ENCODE results near the gene ANKRD6.

The ANKRD6 gene

DNA sequence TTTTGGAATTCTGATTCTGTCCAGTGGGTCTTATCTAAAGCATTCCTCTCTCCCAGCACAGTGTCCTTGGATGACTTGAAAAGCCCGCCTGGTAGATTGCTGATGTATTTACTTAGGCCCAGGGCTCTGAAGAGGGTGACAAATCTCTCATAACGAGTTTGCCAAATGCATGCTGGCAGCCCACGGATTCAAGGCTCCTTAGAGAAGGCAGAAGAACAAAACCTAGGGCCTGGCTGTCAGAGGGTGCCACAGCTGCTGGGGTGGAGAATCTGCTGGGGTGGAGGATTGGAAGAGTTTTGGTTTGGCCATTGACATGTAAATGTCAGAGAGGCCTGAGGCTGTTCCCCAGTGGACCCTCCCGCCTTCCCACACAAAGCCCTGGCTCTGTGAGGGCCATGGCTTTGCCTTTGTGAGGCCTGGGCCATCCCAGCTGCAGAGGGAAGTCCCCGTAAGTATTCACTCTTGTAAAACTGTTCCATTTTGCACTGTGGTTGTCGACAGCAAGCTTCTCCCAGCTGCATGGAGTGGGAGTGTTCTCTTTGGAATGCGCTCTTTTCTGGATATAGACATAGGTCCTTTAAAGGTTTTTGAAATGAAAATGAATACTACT lies 50.3 kb downstream of the ANKRD6 start:
- no peak for DNase-seq
- H3K36me3 ChIP-seq (ENCODE audit: control insufficient read depth, insufficient read depth, low read length), result no peaks in the 10 kb centered on the region
- H3K27ac ChIP-seq (ENCODE audit: insufficient read depth, low read length, poor library complexity, severe bottlenecking), result no peak overlapping the region

DNA sequence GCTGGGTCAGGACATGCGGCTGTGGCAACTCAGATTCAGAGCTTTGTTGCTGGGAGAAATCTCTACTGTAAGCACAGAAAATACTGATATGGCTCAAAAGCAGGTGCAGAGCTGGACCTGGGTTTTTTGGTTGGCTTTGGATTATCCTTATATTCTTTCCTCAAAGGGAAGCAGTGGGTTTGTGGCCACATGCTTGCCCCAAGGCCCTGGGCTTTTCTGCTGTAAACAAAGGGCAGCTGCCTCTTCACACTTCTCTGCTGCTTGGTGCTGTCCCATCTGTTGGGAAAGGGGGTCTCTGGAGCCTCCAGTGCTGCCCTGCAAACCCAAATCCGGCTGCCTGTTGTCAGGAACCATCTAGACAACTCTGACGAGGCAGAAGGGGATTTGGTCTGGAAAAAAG lies 52.4 kb downstream of the ANKRD6 start:
- H3K9me3 ChIP-seq (ENCODE audit: control insufficient read depth, low read length), result no peaks in the 10 kb centered on the region
- H3K27me3 ChIP-seq (replicated peaks; ENCODE audit: control insufficient read depth, insufficient read depth, low read length, poor library complexity, severe bottlenecking), result no peaks in the 10 kb centered on the region
- H3K36me3 ChIP-seq (ENCODE audit: control insufficient read depth, insufficient read depth, low read length), result no peaks in the 10 kb centered on the region
- H3K4me3 ChIP-seq (ENCODE audit: insufficient read depth, low read depth, low read length, poor library complexity, severe bottlenecking), result no peak overlapping the region
- DNase-seq, result no peak
- no peak overlapping the region for H3K27ac ChIP-seq (ENCODE audit: insufficient read depth, low read length, poor library complexity, severe bottlenecking)
- H3K4me1 ChIP-seq (ENCODE audit: control insufficient read depth, insufficient read depth, low read length, poor library complexity, severe bottlenecking), result no peaks in the 10 kb centered on the region

More for the DNA sequence above, 50.3 kb downstream of the ANKRD6 start:
- Histone ChIP-seq H3K9me3 (ENCODE audit: control insufficient read depth, low read length) (no peaks in the 10 kb centered on the region), H3K4me3 (ENCODE audit: insufficient read depth, low read depth, low read length, poor library complexity, severe bottlenecking) (no peak overlapping the region), H3K4me1 (ENCODE audit: control insufficient read depth, insufficient read depth, low read length, poor library complexity, severe bottlenecking) (no peaks in the 10 kb centered on the region), H3K27me3 (replicated peaks; ENCODE audit: control insufficient read depth, insufficient read depth, low read length, poor library complexity, severe bottlenecking) (no peaks in the 10 kb centered on the region)

DNA sequence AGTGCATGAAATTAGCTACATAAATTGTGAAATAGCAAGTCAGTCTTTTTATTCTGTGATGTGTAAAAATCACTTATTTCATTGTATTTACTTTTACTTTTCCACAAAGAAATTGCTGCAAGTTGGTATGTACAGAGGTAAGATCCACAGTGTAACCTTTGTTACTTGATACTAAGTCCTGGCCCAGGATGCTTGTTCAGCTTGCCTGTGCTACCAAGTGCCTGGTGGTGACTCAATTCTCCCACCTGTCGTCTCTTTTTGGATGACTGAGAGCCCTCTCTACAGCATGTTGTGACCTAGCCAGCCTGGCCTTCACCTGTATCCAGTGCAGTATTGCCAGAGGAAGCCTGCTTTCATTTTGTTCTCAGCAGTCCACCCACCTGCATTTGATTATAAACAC lies 54.9 kb downstream of the ANKRD6 start:
- no peaks in the 10 kb centered on the region for H3K27me3 ChIP-seq (replicated peaks; ENCODE audit: control insufficient read depth, insufficient read depth, low read length, poor library complexity, severe bottlenecking)
- H3K27ac ChIP-seq (ENCODE audit: insufficient read depth, low read length, poor library complexity, severe bottlenecking), result no peak overlapping the region
- H3K9me3 ChIP-seq (ENCODE audit: control insufficient read depth, low read length), result no peaks in the 10 kb centered on the region
- H3K4me1 ChIP-seq (ENCODE audit: control insufficient read depth, insufficient read depth, low read length, poor library complexity, severe bottlenecking), result no peaks in the 10 kb centered on the region
- DNase-seq, result no peak
- no peak overlapping the region for H3K4me3 ChIP-seq (ENCODE audit: insufficient read depth, low read depth, low read length, poor library complexity, severe bottlenecking)
- no peaks in the 10 kb centered on the region for H3K36me3 ChIP-seq (ENCODE audit: control insufficient read depth, insufficient read depth, low read length)

DNA sequence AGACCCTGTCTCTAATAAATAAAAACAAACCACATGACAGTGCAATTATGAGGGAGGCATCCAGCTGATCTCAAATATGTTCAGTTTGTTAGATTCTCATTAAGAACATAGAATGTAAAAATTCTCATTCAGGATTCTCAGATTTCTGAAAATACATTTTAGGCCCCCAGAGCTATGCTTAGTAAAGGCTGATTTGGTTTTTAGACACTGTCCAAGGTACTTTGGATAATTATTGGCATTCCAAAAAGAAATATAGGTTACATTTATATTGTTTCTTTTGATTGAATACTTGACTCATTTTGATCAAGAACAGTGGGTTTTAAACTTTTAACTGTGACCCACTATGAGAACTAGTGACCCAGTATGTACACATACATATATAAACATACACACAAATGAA lies 55.5 kb downstream of the ANKRD6 start:
- Histone ChIP-seq H3K27ac (ENCODE audit: insufficient read depth, low read length, poor library complexity, severe bottlenecking) (no peak overlapping the region), H3K4me1 (ENCODE audit: control insufficient read depth, insufficient read depth, low read length, poor library complexity, severe bottlenecking) (no peaks in the 10 kb centered on the region), H3K36me3 (ENCODE audit: control insufficient read depth, insufficient read depth, low read length) (no peaks in the 10 kb centered on the region)

DNA sequence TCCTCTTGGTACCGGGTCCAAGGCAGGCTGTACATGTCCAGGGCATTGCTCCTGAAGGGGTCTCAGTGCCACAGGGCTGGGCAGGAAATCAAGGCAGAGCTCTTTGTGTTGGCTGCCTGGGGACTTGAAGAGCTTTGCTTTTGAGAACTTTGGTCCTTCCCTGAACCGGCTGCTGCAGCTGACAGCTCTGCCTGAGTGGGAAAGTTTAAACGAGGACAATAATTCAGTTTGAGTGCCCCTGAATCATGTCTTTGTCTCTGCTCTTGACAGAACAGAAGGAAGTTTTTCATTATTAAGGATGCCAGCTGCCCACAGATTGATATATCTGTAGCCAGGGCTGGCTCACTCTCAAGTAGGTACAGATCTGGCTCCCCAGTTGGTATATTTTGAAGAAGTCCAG lies 56.1 kb downstream of the ANKRD6 start:
- DNase-seq, result no peak
- no peaks in the 10 kb centered on the region for H3K36me3 ChIP-seq (ENCODE audit: control insufficient read depth, insufficient read depth, low read length)
- no peak overlapping the region for H3K4me3 ChIP-seq (ENCODE audit: insufficient read depth, low read depth, low read length, poor library complexity, severe bottlenecking)
- no peak overlapping the region for H3K27ac ChIP-seq (ENCODE audit: insufficient read depth, low read length, poor library complexity, severe bottlenecking)
- no peaks in the 10 kb centered on the region for H3K4me1 ChIP-seq (ENCODE audit: control insufficient read depth, insufficient read depth, low read length, poor library complexity, severe bottlenecking)
- no peaks in the 10 kb centered on the region for H3K9me3 ChIP-seq (ENCODE audit: control insufficient read depth, low read length)
- H3K27me3 ChIP-seq (replicated peaks; ENCODE audit: control insufficient read depth, insufficient read depth, low read length, poor library complexity, severe bottlenecking), result no peaks in the 10 kb centered on the region

More for the DNA sequence above, 55.5 kb downstream of the ANKRD6 start:
- H3K4me3 ChIP-seq (ENCODE audit: insufficient read depth, low read depth, low read length, poor library complexity, severe bottlenecking), result no peak overlapping the region
- no peak for DNase-seq
- H3K9me3 ChIP-seq (ENCODE audit: control insufficient read depth, low read length), result no peaks in the 10 kb centered on the region
- H3K27me3 ChIP-seq (replicated peaks; ENCODE audit: control insufficient read depth, insufficient read depth, low read length, poor library complexity, severe bottlenecking), result no peaks in the 10 kb centered on the region

DNA sequence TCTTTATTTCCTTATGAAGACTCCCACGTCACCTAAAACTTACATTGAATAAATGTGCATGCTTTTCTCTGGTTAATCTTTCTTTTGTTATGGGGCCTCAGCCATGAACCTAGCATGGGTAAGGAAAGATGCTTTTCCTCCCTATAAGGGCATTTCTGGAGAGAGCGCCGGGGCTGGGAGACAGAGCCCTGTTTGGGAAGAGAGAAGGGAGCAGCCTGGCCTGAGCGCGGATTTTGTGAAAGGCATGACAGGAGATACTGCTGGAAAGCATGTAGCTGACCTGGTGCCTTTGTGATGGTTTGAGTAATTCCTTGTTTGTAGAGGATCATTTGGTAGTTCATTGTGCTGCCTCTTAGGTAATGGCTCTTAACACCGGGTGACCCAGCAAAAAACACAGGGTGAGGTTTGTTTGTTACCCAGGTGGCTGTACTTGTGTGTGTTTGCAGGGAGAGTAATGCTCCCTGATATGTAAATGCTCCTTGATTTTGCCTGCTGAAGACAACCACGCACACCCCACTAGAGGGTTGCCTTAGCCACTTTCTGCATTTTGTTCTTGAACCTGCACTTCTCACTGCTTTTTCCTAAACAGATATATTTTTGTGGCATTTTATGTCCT lies 59.2 kb downstream of the ANKRD6 start:
- Histone ChIP-seq H3K4me1 (ENCODE audit: control insufficient read depth, insufficient read depth, low read length, poor library complexity, severe bottlenecking) (no peaks in the 10 kb centered on the region), H3K27me3 (replicated peaks; ENCODE audit: control insufficient read depth, insufficient read depth, low read length, poor library complexity, severe bottlenecking) (no peaks in the 10 kb centered on the region), H3K4me3 (ENCODE audit: insufficient read depth, low read depth, low read length, poor library complexity, severe bottlenecking) (no peak overlapping the region), H3K27ac (ENCODE audit: insufficient read depth, low read length, poor library complexity, severe bottlenecking) (no peak overlapping the region), H3K36me3 (ENCODE audit: control insufficient read depth, insufficient read depth, low read length) (no peaks in the 10 kb centered on the region), H3K9me3 (ENCODE audit: control insufficient read depth, low read length) (no peaks in the 10 kb centered on the region)
- DNase-seq, result no peak

DNA sequence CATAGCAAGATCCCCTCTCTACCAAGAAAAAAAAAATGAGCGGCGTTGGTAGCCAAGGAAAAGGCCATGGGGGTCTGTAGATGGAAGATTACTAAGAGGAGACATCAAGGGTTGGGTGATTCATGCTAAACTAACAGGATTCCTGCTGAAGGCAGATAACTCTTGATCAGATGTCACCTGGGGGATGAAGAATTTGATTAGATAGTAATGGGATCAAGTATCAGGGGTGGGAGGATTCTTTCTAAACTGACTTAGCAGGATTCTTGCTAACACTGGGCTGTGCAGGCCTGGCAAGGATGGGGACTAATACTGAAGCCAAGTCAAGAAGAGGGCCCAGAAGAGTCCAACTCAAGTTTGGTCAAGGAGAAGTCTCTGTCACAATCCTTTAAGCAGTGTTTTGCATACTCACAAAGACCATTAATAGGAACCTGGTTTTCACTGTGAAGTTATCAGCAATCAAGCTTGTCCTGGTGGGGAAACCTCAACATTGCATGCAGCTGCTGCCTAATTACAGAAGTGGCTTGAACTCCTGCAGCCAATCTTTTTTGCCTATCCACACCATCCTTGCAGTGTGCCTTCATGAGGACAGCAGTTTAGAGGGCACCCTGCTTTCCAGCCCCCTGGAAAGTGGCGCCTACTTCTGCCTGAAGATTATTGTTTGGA lies 61.3 kb downstream of the ANKRD6 start:
- Histone ChIP-seq H3K4me3 (ENCODE audit: insufficient read depth, low read depth, low read length, poor library complexity, severe bottlenecking) (no peak overlapping the region), H3K27ac (ENCODE audit: insufficient read depth, low read length, poor library complexity, severe bottlenecking) (no peak overlapping the region), H3K27me3 (replicated peaks; ENCODE audit: control insufficient read depth, insufficient read depth, low read length, poor library complexity, severe bottlenecking) (no peaks in the 10 kb centered on the region), H3K4me1 (ENCODE audit: control insufficient read depth, insufficient read depth, low read length, poor library complexity, severe bottlenecking) (no peaks in the 10 kb centered on the region), H3K9me3 (ENCODE audit: control insufficient read depth, low read length) (no peaks in the 10 kb centered on the region), H3K36me3 (ENCODE audit: control insufficient read depth, insufficient read depth, low read length) (no peaks in the 10 kb centered on the region)
- no peak for DNase-seq

DNA sequence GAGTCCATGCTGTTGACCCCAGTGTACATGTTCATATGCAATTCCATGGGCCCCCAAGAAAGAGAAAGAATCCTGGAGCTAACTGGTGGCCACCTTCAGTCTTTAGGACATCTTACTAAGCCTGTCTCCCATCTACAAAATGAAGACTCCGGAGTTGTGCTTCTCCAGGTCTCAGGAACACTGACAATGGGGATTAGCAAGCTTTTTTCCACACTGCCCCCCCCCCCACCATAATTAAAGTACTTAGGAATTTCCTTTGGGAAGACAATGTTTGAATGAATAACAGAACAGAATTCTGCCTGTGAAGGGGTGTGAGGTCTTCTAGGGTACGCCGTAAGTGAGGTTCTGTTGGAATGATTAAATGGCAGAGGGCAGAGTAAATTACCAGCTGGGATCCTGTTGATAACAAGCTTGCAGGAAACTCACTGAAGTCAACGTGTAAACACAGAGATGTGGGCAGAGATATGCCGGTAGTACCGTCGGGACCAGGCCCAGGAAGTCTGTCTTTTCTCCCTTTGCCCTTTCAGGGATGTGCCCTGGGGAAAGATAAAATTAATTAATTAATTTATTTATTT lies 63.1 kb downstream of the ANKRD6 start:
- DNase-seq, result no peak
- H3K36me3 ChIP-seq (ENCODE audit: control insufficient read depth, insufficient read depth, low read length), result no peaks in the 10 kb centered on the region
- H3K27me3 ChIP-seq (replicated peaks; ENCODE audit: control insufficient read depth, insufficient read depth, low read length, poor library complexity, severe bottlenecking), result no peaks in the 10 kb centered on the region
- H3K4me1 ChIP-seq (ENCODE audit: control insufficient read depth, insufficient read depth, low read length, poor library complexity, severe bottlenecking), result no peaks in the 10 kb centered on the region
- H3K27ac ChIP-seq (ENCODE audit: insufficient read depth, low read length, poor library complexity, severe bottlenecking), result no peak overlapping the region
- H3K9me3 ChIP-seq (ENCODE audit: control insufficient read depth, low read length), result no peaks in the 10 kb centered on the region
- no peak overlapping the region for H3K4me3 ChIP-seq (ENCODE audit: insufficient read depth, low read depth, low read length, poor library complexity, severe bottlenecking)

DNA sequence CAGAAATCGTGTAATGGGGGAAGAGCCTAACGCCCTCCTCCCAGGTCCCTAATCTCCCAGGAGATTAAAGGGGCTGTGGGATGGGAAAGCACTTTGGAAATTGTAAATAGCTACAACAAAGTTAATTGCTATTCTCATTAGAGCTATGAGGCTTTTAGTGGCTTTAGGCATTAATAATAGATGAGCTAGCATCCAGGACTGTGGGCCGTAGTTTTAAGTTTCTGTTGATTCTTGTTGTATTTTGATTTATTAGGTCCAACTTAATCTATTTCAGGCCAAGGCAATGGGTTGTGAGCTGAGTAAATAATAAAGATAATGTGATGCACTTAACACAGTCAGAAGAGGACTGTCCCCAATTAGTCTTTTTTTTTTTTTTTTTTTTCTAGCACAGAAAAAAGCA lies 67.7 kb downstream of the ANKRD6 start:
- Histone ChIP-seq H3K4me1 (ENCODE audit: control insufficient read depth, insufficient read depth, low read length, poor library complexity, severe bottlenecking) (no peaks in the 10 kb centered on the region), H3K27me3 (replicated peaks; ENCODE audit: control insufficient read depth, insufficient read depth, low read length, poor library complexity, severe bottlenecking) (no peaks in the 10 kb centered on the region), H3K4me3 (ENCODE audit: insufficient read depth, low read depth, low read length, poor library complexity, severe bottlenecking) (no peak overlapping the region), H3K36me3 (ENCODE audit: control insufficient read depth, insufficient read depth, low read length) (no peaks in the 10 kb centered on the region), H3K9me3 (ENCODE audit: control insufficient read depth, low read length) (no peaks in the 10 kb centered on the region), H3K27ac (ENCODE audit: insufficient read depth, low read length, poor library complexity, severe bottlenecking) (no peak overlapping the region)
- no peak for DNase-seq

DNA sequence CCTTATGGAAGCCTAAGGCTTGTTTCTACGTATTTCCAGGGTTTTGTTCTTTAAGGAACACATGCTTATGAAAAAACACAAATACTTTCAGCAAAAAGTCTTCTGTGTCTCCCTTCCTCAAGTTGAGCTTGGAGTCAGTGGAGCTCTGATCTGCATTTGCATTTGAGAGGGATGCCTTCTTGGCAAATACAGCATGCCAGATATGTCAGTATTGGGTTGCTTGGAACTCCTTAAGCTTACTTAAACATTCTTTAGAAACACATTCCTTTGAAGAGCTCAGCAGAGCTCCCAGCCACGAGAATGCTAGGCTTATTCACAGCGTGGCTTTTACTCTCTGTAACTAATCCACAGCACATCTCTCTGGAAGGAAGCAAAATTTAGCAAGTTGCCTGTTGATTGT lies 68.3 kb downstream of the ANKRD6 start:
- H3K4me3 ChIP-seq (ENCODE audit: insufficient read depth, low read depth, low read length, poor library complexity, severe bottlenecking), result no peak overlapping the region
- no peaks in the 10 kb centered on the region for H3K36me3 ChIP-seq (ENCODE audit: control insufficient read depth, insufficient read depth, low read length)
- H3K27me3 ChIP-seq (replicated peaks; ENCODE audit: control insufficient read depth, insufficient read depth, low read length, poor library complexity, severe bottlenecking), result no peaks in the 10 kb centered on the region
- H3K27ac ChIP-seq (ENCODE audit: insufficient read depth, low read length, poor library complexity, severe bottlenecking), result no peak overlapping the region
- no peak for DNase-seq
- no peaks in the 10 kb centered on the region for H3K4me1 ChIP-seq (ENCODE audit: control insufficient read depth, insufficient read depth, low read length, poor library complexity, severe bottlenecking)
- no peaks in the 10 kb centered on the region for H3K9me3 ChIP-seq (ENCODE audit: control insufficient read depth, low read length)
